Body of pancreas (tissue), 4 donors: ENCODE measurements around the gene FFAR2. TPM values are rescaled to one million over a fixed set of nuclear protein-coding genes. Genes with fewer than 3 reads are reported as not detected.

ENCODE experiments used
- ATAC-seq: fragments of 150-250 bp; one replicate; pipeline ENCODE4 v1.9.1; 2016
- DNase-seq, 4 donors: peaks; one replicate each; pipeline ENCODE4 v3.0.0-alpha.2; 2019
- H3K27ac ChIP-seq, 4 donors: fragments of 200-600 bp; sonication (generic); 1 replicate in 3 of 4; 2 replicates in 1 of 4; pipeline versions ENCODE4 v1.5.1 to v1.6.1; 2016 to 2019; ENCODE audit warnings: mild to moderate bottlenecking in 1 of 4, mixed read lengths in 1 of 4, moderate library complexity in 1 of 4
- H3K27me3 ChIP-seq, 2 donors: fragments of 200-600 bp; sonication (generic); one replicate each; pipeline ENCODE4 v1.6.0; 2016; ENCODE audit warnings: mild to moderate bottlenecking in 1 of 2
- H3K36me3 ChIP-seq, 2 donors: fragments of 200-600 bp; sonication (generic); replicated peaks in 1 of 2; 2 replicates each; pipeline ENCODE4 v1.5.1; 2016; ENCODE audit warnings: low read depth in 2 of 2; ENCODE audit not compliant: insufficient read depth in 1 of 2
- H3K4me1 ChIP-seq: fragments of 200-600 bp; sonication (generic); one replicate; pipeline ENCODE4 v1.6.0; 2016
- H3K4me3 ChIP-seq, 2 donors: fragments of 200-600 bp; sonication (generic); 1 replicate in 1 of 2; 2 replicates in 1 of 2; pipeline ENCODE4 v1.5.1; 2016 to 2019
- H3K9me3 ChIP-seq, 3 donors: fragments of 200-600 bp; sonication (generic); 1 replicate in 2 of 3; 2 replicates in 1 of 3; pipeline ENCODE4 v1.5.1; 2016
- CTCF ChIP-seq, 7 experiments: fragments of 450-650 bp in 4 of 7; fragments of 200-600 bp in 3 of 7; sonication (generic) in 3 of 7; IDR thresholded peaks; one replicate each; pipeline ENCODE4 v1.5.1; 2016 to 2019; ENCODE audit warnings: antibody characterized with exemption in 7 of 7
- POLR2A ChIP-seq, 3 donors: fragments of 450-650 bp; IDR thresholded peaks; one replicate each; pipeline ENCODE4 v1.6.1; 2016; ENCODE audit warnings: antibody characterized with exemption in 3 of 3, mild to moderate bottlenecking in 2 of 3
- WGBS, 2 donors: methylation state at CpG; one replicate each; pipeline ENCODE4 v1.1.5; 2017; 5-methylcytosine and 5-hydroxymethylcytosine counted together
- intact Hi-C: fragments of 100-400 bp; cut with DNase I; formaldehyde crosslinking; loops from one replicate; pipeline ENCODE4 v1.15.1; 2023
- total RNA-seq, 2 donors: library from RNA; depleted of rRNA; stranded (reverse); fragments of >200 nt; gene quantifications; one replicate each; pipeline ENCODE4 v1.1.0, GENCODE V29; 2016

Gene FFAR2
- total RNA-seq, 2 donors from 2014 or later: not detected

- Histone ChIP-seq H3K36me3 (no peaks in the 10 kb centered on the region), H3K4me3 (no peak overlapping the region), H3K27me3 (no peaks in the 10 kb centered on the region), H3K27ac (no peak overlapping the region), H3K4me1 (peaks cover 23% of the 10 kb centered on the region), H3K9me3 (no peaks in the 10 kb centered on the region)
- ATAC-seq (no peak), DNase-seq (no peak)
- TF ChIP-seq POLR2A (IDR thresholded peaks at IDR 0.05) (no peak), CTCF (IDR thresholded peaks at IDR 0.05) (no peak)
- intact Hi-C loops: no loop called here
- 83 to 88% methylated on average over 21 of the region's 21 CpGs for WGBS, 2 donors
These were observed 18.2 kb upstream of the FFAR2 start for GRCh38 chr19:35429698-35430408.

- Histone ChIP-seq H3K36me3 (no peaks in the 10 kb centered on the region), H3K27me3 (no peaks in the 10 kb centered on the region), H3K4me3 (no peak overlapping the region), H3K27ac (no peak overlapping the region), H3K4me1 (peaks cover 30% of the 10 kb centered on the region), H3K9me3 (no peaks in the 10 kb centered on the region)
- no peak for ATAC-seq
- WGBS, 2 donors: 65 to 68% methylated on average over 5 of the region's 5 CpGs
- intact Hi-C loops: no loop called here
- TF ChIP-seq POLR2A (IDR thresholded peaks at IDR 0.05) (no peak), CTCF (IDR thresholded peaks at IDR 0.05) (no peak)
- DNase-seq: no peak
These were observed 17.5 kb upstream of the FFAR2 start for GRCh38 chr19:35430409-35431144.

- WGBS, 2 donors: 82 to 89% methylated on average over 8 of the region's 8 CpGs
- no peaks in the 10 kb centered on the region for H3K36me3 ChIP-seq
- ATAC-seq (no peak), DNase-seq (no peak)
- intact Hi-C loops: no loop called here
- no peak overlapping the region for H3K4me3 ChIP-seq
- no peaks in the 10 kb centered on the region for H3K9me3 ChIP-seq
- H3K4me1 ChIP-seq: peaks cover 37% of the 10 kb centered on the region
- H3K27me3 ChIP-seq: no peaks in the 10 kb centered on the region
- TF ChIP-seq CTCF (IDR thresholded peaks at IDR 0.05) (no peak), POLR2A (IDR thresholded peaks at IDR 0.05) (no peak)
- H3K27ac ChIP-seq: no peak overlapping the region
These were observed 16.8 kb upstream of the FFAR2 start for GRCh38 chr19:35431145-35431807.

- Histone ChIP-seq H3K27ac (no peak overlapping the region), H3K27me3 (no peaks in the 10 kb centered on the region), H3K4me3 (no peak overlapping the region), H3K9me3 (no peaks in the 10 kb centered on the region), H3K4me1 (peaks cover 42% of the 10 kb centered on the region), H3K36me3 (no peaks in the 10 kb centered on the region)
- no peak for DNase-seq
- TF ChIP-seq CTCF (IDR thresholded peaks at IDR 0.05) (no peak), POLR2A (IDR thresholded peaks at IDR 0.05) (no peak)
- no peak for ATAC-seq
- intact Hi-C loops: no loop called here
- WGBS, 2 donors: 85 to 86% methylated on average over 9 of the region's 9 CpGs
These were observed 15.1 kb upstream of the FFAR2 start for GRCh38 chr19:35432911-35433310.
